HG03064 (cell line): ENCODE measurements around the gene HIP1R.
"Not testable (repeated sequence)": the region's sequence is repeated elsewhere in the genome, so short reads cannot be mapped to it uniquely, and the experiment has no call there.

Experiments used
- ATAC-seq: cut with Tn5 transposase; IDR thresholded peaks from one replicate; pipeline ENCODE4 v1.9.1; 2021; ENCODE audit warnings: low read depth; ENCODE audit not compliant: unreplicated experiment

Gene HIP1R

GRCh38 chr12:122871851-122872780, 36.9 kb downstream of the HIP1R start:
- ATAC-seq: no peak

GRCh38 chr12:122872815-122873361, 37.6 kb downstream of the HIP1R start:
- ATAC-seq: no peak

- no peak for ATAC-seq
These were observed 38.3 kb downstream of the HIP1R start for GRCh38 chr12:122873540-122873939.

GRCh38 chr12:122874081-122874480, 38.8 kb downstream of the HIP1R start:
- ATAC-seq: no peak

DNA sequence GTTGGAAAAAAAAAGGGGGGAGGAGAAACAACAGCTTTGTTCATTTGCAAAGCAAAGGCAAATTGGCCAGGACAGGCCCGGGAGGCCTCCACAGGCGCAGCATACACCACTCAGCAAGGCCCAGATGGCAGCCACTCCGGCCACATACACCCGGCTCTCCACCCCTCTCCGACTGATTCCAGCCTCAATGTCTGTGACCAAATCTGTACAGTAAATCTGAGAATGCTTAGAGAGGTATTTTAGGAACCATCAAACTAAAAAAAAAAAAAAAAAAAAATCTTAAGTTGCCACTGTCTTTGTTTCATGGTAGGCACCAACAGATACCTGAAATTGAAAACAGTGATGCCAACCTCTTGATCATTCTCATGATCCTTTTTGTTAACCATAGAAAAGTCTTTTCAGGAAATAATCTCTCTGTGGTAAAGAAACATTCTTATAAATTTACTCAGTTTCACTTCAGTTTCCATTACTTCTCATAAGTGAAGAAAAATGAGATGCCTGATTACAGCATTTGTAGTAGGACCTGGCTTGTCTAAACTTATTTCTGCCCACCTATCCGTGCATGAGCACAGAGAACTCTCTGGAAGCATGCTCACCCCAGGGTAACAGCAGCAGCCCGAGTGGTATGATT, 40.4 kb downstream of the HIP1R start:
- ATAC-seq: no peak

DNA sequence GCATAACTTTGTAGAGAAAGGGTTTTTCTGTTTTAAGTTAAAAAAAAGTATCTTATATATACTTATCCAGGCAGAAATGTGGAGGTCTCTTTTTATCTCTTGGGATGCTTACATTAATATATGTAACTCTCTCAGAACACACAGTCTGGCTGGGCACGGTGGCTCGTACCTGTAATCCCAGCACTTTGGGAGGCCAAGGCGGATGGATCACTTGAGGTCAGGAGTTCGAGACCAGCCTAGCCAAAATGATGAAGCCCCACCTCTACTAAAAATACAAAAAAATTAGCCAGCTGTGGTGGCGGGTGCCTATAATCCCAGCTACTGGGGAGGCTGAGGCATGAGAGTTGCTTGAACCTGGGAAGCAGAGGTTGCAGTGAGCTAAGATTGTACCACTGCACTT, 41.0 kb downstream of the HIP1R start:
- ATAC-seq: not testable (repeated sequence)

GRCh38 chr12:122876731-122877130, 41.5 kb downstream of the HIP1R start:
- ATAC-seq: no peak

DNA sequence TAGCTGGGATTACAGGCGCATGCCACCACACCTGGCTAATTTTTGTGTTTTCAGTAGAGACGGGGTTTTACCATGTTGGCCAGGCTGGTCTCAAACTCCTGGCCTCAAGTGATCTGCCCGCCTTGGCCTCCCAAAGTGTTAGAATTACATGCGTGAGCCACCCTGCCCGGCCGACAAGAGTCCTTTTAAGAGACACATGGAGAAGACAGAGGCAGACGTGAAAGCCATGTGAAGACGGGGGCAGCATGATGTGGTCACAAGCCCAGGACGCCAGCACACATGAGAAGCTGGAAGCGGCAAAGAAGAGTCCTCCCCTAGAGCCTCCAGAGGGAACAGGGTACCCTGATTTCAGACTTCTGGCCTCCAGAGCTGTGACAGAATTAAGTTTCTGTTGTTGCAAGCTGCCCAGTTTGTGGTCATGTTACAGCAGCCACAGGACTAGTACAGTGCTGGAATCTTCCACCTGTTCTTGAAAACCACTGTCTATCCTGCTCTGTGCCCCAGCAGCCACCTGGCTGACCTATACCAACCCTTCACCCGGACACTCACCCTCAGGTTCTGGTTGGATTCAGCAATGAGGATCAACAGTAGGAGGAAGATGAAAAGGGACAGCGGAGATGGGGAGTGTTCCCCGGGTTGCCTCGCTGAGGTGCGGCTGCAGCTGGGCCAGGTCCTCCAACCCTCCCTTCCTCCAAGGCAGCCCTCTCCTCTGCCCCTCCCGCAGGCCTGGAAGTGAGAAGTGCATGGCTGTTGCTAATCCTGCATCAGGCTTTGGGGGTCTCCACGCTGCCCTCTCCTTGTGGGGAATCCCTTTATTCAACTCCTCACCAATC, 43.7 kb downstream of the HIP1R start:
- ATAC-seq: no peak

- ATAC-seq: no peak
These were observed 45.0 kb downstream of the HIP1R start for GRCh38 chr12:122880155-122880667.

- no peak for ATAC-seq
These were observed 45.4 kb downstream of the HIP1R start for GRCh38 chr12:122880668-122881067.

GRCh38 chr12:122882908-122883558, 47.8 kb downstream of the HIP1R start:
- ATAC-seq: no peak

DNA sequence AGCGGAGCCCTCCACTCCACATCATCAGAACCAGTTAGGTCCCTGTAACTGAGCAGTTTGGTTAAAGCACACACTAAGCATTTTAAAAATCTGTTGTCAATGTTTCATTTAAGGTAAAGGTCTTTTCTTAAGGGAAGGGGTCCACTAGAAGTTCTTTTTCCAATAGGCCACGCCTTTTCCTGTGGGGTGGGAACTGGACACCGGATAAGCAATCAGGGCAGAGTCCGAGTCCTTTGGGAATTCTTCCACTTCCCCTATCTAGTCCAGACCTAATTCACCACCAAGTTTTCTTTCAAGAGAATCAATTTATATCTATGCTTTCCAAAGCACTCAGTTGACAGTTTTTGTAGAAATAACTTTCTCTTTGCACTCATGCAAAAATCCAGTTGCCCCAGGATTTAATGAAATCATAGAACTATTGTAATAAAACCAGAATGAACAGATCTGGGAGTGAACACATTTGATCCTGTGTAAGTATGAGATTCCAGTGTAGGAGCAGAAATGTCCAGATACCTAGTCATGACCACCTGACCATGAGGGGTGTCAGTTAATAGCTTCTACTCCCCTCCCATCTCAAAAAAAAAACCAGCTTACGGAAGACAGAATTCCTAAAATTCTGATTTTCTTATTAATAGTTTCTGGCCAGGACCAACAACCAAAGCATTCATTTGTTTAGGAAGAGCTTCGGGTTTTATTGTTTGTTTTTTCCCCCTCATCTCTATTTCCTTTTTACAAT, 49.0 kb downstream of the HIP1R start:
- no peak for ATAC-seq

DNA sequence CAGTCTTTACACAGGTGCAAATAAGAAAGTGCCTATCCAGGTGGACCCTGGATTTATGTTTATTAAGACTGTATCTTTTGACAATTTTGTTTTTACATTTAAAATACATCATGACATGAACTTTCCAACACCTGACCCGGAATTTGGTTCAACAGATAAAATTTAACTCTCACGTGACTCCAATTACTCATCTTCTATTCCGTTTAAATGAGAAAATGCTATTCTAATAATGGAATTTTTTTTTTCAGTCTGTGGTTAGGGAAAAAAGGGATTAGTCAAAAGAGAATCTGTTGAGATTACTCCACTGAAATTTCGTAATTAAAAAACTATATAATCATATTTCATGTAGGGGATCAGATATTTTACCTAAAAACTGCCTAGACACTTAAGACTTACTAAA, 49.6 kb downstream of the HIP1R start:
- no peak for ATAC-seq

DNA sequence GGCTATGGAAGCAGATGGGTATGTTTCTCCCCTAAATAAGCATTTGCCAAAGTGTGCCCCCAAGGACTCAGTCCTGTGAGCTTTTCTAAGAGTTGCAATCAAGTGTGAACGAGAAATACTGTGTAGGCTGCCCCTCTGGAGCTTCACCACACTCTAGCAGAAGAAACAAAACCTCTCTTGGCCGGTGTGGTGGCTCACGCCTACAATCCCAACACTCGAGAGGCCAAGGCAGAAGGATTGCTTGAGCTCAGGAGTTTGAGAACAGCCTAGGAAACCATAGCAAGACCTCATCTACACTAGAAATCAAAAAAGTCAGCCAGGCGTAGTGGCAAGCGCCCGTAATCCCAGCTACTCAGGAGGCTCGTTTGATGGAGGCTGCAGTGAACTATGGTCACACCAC, 50.9 kb downstream of the HIP1R start:
- ATAC-seq: no peak

DNA sequence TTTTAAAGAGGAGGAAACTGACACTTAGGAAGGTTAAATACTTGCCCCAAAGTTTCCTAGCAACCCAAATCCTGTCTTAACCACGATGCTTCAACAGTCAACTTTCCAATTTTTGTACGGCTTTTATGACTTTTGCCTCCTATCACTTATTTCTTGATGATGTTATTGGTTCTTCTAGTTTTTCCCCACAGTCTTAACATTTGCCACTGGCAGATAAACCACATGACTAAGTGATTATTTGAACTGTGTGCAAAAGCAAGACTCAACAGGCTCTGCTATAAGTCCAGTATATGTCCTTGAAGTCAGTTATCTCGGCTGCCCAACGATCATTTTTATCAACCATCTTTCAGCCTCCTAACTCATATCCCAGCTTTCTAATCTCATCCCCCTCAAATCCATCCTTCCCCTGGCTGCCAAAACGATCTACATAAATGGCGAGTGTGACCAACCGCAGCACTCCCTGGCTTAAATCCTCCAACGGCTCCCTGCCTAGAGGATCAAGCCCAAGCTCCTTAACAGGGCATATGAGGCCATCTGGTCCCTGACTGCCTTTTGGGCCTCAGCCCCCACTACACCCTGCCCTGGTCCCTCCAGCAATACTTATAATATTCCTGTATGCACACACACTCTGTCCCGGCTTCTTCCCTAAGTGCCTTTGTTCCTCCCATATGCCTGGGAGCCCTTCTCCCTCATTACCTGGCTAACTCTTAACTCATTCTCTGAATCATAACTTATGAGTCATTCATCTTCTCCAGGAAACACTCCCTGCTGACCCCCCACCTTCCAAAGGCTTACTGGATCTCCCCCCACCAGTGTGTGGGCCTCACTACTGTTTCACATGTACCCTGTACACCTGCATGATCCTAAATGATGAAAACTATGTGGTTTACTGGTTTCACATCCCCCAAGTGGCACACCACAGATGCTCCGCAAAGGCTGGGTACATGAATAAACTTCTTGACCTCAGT, 51.9 kb downstream of the HIP1R start:
- peak; percentile 59 for ATAC-seq

- no peak for ATAC-seq
These were observed 52.6 kb downstream of the HIP1R start for GRCh38 chr12:122887819-122888212.

DNA sequence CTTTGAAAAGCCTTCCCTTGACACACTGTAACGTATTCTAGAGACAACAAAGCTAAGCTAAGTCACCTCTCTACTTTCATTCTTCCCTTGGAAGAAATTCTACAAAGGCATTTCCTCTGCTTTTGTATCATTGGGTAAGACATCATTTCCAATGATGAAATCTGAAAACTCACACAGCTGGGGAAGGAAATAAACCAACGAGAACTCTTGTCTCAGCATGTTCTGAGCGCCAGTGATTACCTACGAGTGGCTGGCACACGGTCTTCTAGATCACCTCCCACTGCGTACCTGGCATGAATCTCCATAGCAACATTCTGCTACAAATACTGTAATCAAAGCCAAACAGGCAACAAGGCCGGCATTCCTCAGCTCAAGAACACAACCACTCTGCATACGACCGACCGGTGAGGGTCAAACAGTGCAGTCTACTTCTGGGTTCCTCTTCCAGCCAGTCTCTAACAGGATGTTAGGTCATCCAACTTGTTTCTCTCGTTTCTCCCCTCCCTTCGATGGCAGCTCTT, 53.0 kb downstream of the HIP1R start:
- ATAC-seq: no peak
